GM18858 (cell line): ENCODE measurements around the gene TCTN3.
"Not testable (repeated sequence)": the region's sequence is repeated elsewhere in the genome, so short reads cannot be mapped to it uniquely, and the experiment has no call there.

Experiments
- ATAC-seq: cut with Tn5 transposase; IDR thresholded peaks from one replicate; pipeline ENCODE4 v1.9.1; 2021; ENCODE audit not compliant: unreplicated experiment

The TCTN3 gene

DNA sequence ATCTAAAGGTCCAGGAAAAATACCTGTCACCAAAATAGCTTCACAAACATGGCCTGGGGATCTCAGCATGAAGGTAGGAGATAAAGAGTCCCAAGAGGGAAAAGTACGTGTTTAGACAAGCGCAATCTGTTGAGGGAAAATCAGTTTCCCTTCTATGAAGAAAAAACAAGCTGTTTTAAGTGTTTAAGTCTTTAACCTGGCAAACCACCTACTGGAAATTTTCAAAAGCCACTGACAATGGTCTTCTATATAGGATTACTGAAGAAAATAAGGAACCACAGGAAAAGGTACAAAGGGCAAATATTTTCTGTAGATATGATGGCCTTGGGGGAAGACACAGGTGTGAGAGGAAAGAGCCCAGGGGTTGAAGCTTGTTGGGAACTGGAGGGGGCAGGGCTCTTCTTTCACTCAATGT lies 58.4 kb downstream of the TCTN3 start:
- no peak for ATAC-seq

DNA sequence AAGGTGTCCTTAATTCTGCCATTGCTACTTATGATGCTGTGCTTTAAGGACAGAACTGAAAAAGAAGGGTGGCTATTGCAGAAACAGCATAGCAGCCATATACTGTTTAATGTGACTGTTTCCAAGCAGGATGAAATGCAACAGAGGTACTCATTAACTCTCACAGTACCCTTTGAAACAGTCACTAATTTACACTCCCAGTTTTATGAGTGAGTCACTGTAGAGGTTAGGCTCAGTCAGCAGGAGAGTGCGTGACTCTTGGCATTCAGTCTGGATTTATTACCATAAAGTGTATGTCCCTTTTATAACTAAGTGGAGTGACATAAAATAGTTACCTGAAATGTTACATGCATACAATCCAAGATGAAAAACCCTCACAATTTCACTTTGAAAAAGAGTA lies 64.9 kb downstream of the TCTN3 start:
- no peak for ATAC-seq

DNA sequence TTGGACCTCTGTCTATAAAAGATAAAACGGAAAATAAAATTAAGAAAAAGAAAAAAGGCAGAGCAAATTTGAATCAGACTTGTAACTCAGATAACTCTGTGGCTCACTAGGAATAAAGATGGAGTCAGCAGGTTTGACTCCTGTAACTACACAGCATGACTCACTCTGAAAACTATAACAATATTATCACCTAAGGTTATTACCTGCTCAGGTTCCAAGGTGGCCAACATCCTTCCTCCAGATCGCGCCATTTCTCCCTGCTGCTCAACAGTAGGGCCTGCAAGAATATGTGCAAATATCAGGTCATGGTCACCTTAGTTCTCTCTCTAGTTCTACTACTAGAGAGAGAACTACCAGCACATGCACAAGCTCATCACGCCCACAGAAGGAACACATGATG lies 67.2 kb downstream of the TCTN3 start:
- ATAC-seq, result no peak

DNA sequence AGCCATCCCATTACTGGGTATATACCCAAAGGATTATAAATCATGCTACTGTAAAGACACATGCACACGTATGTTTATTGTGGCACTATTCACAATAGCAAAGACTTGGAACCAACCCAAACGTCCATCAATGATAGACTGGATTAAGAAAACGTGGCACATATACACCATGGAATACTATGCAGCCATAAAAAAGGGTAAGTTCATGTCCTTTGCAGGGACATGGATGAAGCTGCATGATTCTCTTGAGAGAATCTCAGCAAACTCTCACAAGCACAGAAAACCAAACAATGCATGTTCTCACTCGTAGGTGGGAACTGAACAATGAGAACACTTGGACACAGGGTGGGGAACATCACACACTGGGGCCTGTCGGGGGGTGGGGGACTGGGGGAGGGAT lies 73.3 kb downstream of the TCTN3 start:
- not testable (repeated sequence) for ATAC-seq

DNA sequence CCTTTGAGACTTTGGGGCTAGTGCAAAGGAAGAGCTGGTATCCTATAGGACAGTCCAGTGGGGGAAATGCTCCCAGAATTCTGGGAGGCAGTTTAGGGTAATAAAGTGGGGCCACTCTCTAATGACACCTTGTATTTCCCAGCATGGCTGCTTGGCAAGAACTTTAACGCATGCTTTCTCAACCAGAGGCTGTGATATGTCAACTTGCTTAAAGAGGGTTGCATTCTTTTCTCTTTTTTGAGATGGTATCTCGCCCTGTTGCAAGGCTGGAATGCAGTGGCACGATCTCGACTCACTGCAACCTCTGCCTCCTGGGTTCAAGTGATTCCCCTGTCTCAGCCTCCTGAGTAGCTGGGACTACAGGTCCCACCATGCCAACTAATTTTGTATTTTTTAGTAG lies 75.6 kb downstream of the TCTN3 start:
- ATAC-seq, result no peak

DNA sequence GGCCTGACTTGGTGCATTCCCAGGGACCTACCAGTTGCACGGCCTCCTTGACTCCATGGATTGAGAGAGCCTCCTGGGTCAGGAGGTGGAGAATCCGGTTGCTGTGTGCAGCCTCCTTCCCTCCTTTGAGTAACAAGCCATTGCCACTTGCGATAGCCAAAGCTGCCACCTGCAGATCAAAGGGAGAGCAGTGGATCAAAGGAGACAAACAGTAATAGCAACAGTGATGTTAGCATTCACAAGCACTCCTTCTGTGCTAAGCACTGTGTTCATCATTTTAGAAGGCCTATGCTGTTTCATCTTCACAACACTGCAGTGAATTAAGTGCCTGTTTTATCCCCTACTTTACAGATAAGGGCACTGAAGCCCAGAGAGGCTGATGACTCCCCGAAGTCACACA lies 77.3 kb downstream of the TCTN3 start:
- ATAC-seq, result no peak
